Fibroblast of lung (primary cell): ENCODE data around the gene LAP3. TPM values are rescaled to one million over a fixed set of nuclear protein-coding genes. Genes with fewer than 3 reads are reported as not detected.
A peak's percentile ranks its signal among the peaks of the same experiment; 100 is the strongest.

Experiments
- DNase-seq, 2 donors: peaks; one replicate each; pipeline versions ENCODE4 v3.0.0 to v3.0.0-alpha.2; 2010; ENCODE audit warnings: low read depth in 2 of 2
- H2AFZ ChIP-seq: 2 replicates; pipeline ENCODE4 v1.5.1; 2012; ENCODE audit warnings: low read length, control low read depth, inconsistent platforms
- H3K27ac ChIP-seq: 2 replicates; pipeline ENCODE4 v1.5.1; 2011; ENCODE audit warnings: low read length, control low read depth; ENCODE audit not compliant: insufficient read depth
- H3K27me3 ChIP-seq: 2 replicates; pipeline ENCODE4 v1.5.1; 2011; ENCODE audit warnings: mild to moderate bottlenecking, low read length; ENCODE audit not compliant: control insufficient read depth, insufficient read depth
- H3K36me3 ChIP-seq: 2 replicates; pipeline ENCODE4 v1.5.1; 2011; ENCODE audit warnings: low read length; ENCODE audit not compliant: control insufficient read depth, insufficient read depth
- H3K4me1 ChIP-seq: 2 replicates; pipeline ENCODE4 v1.5.1; 2011; ENCODE audit warnings: low read length; ENCODE audit not compliant: control insufficient read depth, insufficient read depth; ENCODE audit errors: extremely low read depth
- H3K4me2 ChIP-seq: 2 replicates; pipeline ENCODE4 v1.5.1; 2011; ENCODE audit warnings: low read length, control low read depth; ENCODE audit not compliant: insufficient read depth; ENCODE audit errors: extremely low read depth
- H3K4me3 ChIP-seq, 4 experiments: fragments of 200-600 bp in 1 of 4; sonication (generic) in 1 of 4; replicated peaks in 1 of 4; 2 replicates each; pipeline ENCODE4 v1.5.1; 2011 to 2016; ENCODE audit warnings: low read length in 4 of 4, low read depth in 3 of 4, mild to moderate bottlenecking in 3 of 4, control low read depth in 2 of 4, inconsistent platforms in 1 of 4, mixed read lengths in 1 of 4; ENCODE audit not compliant: insufficient read depth in 1 of 4; ENCODE audit errors: control extremely low read depth in 1 of 4
- H3K79me2 ChIP-seq: 2 replicates; pipeline ENCODE4 v1.5.1; 2012; ENCODE audit warnings: mild to moderate bottlenecking, low read length, inconsistent platforms; ENCODE audit not compliant: control insufficient read depth, insufficient read depth
- H3K9ac ChIP-seq: 2 replicates; pipeline ENCODE4 v1.5.1; 2011; ENCODE audit warnings: mild to moderate bottlenecking, low read length, control low read depth; ENCODE audit not compliant: insufficient read depth
- H3K9me3 ChIP-seq: 2 replicates; pipeline ENCODE4 v1.5.1; 2012; ENCODE audit warnings: low read depth, low read length; ENCODE audit not compliant: control insufficient read depth, insufficient read depth
- H4K20me1 ChIP-seq: 2 replicates; pipeline ENCODE4 v1.5.1; 2011; ENCODE audit warnings: low read length; ENCODE audit not compliant: control insufficient read depth, insufficient read depth; ENCODE audit errors: extremely low read depth
- EZH2 ChIP-seq: IDR thresholded peaks from 2 replicates; pipeline ENCODE4 v1.5.1; 2012; ENCODE audit warnings: low read length, control low read depth, mild to moderate bottlenecking; ENCODE audit errors: missing control alignments
- polyA minus RNA-seq: library from RNA; depleted of rRNA, polyadenylated mRNA; stranded (reverse); fragments of >200 nt; gene quantifications from 2 replicates; pipeline ENCODE4 v1.2.3, GENCODE V29; 2011; ENCODE audit warnings: low replicate concordance
- polyA plus RNA-seq, 2 donors: library from polyadenylated mRNA; depleted of rRNA in 1 of 2; stranded (reverse) in 1 of 2; unstranded in 1 of 2; fragments of >200 nt; gene quantifications; 2 replicates each; pipeline ENCODE4 v1.2.1, GENCODE V29; 2011 to 2012; ENCODE audit warnings: missing spikeins in 1 of 2
- total RNA-seq: library from RNA; depleted of rRNA; stranded (reverse); fragments of >200 nt; gene quantifications from 2 replicates; pipeline ENCODE4 v1.2.1, GENCODE V29; 2014
- TF ChIP-seq, protein P1 (sequence below), 2 donors: IDR thresholded peaks in 1 of 2; conservative IDR thresholded peaks in 1 of 2; 1 replicate in 1 of 2; 2 replicates in 1 of 2; pipeline ENCODE4 v1.5.1; 2011 to 2012; ENCODE audit warnings: low read length in 2 of 2, control low read depth in 1 of 2, inconsistent platforms in 1 of 2, low read depth in 1 of 2, mild to moderate bottlenecking in 1 of 2

LAP3 gene
- total RNA-seq (116 and 129 TPM in 2 replicates), polyA plus RNA-seq (80.8 and 112 TPM in 2 replicates), polyA minus RNA-seq (11.6 and 21.3 TPM in 2 replicates)
- polyA plus RNA-seq (2012), result 58.6 and 86.4 TPM in 2 replicates

DNA sequence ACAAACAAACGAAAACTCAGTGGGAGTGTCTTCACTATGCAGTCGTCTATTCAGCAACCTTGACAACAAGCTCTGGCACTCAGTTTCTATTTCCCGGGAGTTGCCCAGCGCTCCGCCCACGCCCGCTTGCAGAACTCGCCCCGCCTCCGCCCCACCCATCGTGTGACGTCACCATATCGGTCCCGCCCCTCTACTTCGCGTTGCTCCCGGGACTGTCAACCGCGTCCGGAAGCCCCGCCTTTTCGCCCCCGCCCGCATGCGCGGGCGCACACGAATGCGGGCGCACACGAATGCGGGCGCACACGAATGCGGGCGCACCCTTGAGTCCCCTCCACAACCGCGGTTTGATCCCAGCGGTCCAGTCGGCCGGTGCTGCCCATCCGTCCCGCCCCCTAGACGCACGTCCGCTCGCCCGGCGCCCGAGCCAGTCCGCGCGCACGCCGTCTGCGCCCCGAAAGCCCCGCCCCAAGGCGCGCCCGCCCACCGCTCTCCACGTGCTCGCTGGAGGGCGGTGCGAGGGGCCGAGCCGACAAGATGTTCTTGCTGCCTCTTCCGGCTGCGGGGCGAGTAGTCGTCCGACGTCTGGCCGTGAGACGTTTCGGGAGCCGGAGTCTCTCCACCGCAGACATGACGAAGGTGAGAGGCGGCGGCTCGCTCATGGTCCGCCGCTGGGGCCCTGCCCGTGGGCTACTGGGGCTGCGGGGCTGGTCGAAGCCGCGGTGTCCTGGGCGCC, at the start of gene LAP3:
Gene LAP3 (plus strand): TSS at position 267 of the 733 bp plus-strand sequence. CDS start 268 bp downstream, at position 535.
- TF ChIP-seq, protein P1, sequence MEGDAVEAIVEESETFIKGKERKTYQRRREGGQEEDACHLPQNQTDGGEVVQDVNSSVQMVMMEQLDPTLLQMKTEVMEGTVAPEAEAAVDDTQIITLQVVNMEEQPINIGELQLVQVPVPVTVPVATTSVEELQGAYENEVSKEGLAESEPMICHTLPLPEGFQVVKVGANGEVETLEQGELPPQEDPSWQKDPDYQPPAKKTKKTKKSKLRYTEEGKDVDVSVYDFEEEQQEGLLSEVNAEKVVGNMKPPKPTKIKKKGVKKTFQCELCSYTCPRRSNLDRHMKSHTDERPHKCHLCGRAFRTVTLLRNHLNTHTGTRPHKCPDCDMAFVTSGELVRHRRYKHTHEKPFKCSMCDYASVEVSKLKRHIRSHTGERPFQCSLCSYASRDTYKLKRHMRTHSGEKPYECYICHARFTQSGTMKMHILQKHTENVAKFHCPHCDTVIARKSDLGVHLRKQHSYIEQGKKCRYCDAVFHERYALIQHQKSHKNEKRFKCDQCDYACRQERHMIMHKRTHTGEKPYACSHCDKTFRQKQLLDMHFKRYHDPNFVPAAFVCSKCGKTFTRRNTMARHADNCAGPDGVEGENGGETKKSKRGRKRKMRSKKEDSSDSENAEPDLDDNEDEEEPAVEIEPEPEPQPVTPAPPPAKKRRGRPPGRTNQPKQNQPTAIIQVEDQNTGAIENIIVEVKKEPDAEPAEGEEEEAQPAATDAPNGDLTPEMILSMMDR (conservative IDR thresholded peaks at IDR 0.05 in 1 of 2, IDR thresholded peaks at IDR 0.05 in 1 of 2; ENCODE audit: low read depth in 1 of 2, low read length in 2 of 2), result no peak
- no peak for TF ChIP-seq EZH2
- peak; percentile 95 for DNase-seq
- Histone ChIP-seq H3K4me2 (peak within 1 kb of the TSS; percentile 99), H4K20me1 (no peaks in the 10 kb centered on the region), H3K9me3 (no peaks in the 10 kb centered on the region), H3K9ac (peak within 1 kb of the TSS; percentile 83), H3K27me3 (no peaks in the 10 kb centered on the region), H2AFZ (peak within 1 kb of the TSS; percentile 75), H3K4me3 (peak within 1 kb of the TSS; percentile 77 to 95 (median 90)), H3K36me3 (peaks cover 2% of the 10 kb centered on the region), H3K79me2 (peaks cover 12% of the 10 kb centered on the region), H3K4me1 (peaks cover 2% of the 10 kb centered on the region), H3K27ac (peak within 1 kb of the TSS; percentile 88)

DNA sequence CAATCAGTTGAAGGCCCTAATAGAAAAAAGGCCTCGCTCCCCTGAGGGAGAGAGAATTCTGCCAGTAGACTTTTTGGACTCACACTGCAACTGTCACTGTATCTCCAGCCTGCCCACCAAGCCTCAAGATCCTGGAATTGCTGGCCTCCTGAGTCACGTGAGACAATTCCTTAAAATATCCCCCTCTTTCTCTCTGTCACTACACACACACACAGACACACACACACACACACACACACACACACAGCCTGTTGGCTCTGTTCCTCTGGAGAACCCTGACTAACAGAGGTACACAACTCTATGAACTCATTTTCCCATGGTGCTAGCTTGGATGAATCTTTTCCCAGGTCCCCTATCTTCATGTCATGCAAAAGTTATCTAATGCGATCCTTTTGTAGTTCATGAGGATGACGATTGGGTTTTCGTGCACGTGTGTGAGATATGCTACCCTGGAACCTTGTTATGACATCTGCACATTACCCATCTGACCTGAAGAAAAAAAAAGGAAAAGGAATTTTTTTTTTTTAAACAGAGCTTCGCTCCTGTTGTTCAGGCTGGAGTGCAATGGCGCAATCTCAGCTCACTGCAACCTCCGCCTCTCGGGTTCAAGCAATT, 48.3 kb upstream of the LAP3 start:
- Histone ChIP-seq H3K36me3 (no peaks in the 10 kb centered on the region), H2AFZ (no peak overlapping the region), H3K9me3 (no peaks in the 10 kb centered on the region), H3K4me3 (no peak overlapping the region), H3K4me1 (no peaks in the 10 kb centered on the region), H3K27me3 (no peaks in the 10 kb centered on the region), H4K20me1 (no peaks in the 10 kb centered on the region), H3K4me2 (no peak overlapping the region), H3K79me2 (no peaks in the 10 kb centered on the region), H3K9ac (no peak overlapping the region), H3K27ac (no peak overlapping the region)
- DNase-seq, result no peak
- TF ChIP-seq EZH2, result no peak
- TF ChIP-seq, protein P1 (conservative IDR thresholded peaks at IDR 0.05 in 1 of 2, IDR thresholded peaks at IDR 0.05 in 1 of 2; ENCODE audit: low read depth in 1 of 2, low read length in 2 of 2), result no peak

DNA sequence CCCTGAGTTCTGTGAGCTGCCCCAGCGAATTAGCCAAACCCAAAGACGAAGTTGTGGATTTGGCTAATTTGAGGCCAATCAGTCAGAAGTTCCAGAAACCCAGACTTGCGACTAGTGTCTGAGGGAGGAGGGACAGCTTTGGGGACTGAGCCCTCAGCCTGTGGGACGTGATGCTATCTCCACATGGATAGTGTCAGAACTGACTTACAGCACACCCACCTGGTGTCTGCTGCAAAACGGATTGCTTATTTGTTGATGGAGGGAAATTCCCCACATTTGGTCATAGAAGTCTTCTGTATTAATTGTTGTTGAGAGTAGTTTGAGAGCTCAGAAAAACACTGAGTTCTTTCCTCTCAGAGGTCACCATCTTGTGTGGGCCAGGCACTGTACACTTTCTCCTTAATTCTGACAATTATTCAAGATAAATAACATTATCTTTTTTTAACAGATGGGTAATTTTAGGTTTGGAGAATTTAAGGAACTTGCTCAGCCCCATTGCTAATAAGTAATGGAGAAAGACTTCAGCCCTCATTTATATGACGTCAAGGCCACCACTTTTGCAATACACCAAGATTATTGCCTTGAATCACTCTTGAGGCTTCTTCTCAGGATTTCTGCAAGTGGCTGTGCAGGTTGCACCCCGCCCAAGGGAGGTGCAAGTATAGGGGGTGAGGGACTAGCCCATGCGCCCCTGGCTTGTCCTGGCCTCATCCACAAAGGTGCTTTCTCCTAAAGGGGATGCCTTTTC, 45.3 kb upstream of the LAP3 start:
- no peaks in the 10 kb centered on the region for H3K27me3 ChIP-seq
- H2AFZ ChIP-seq, result no peak overlapping the region
- H4K20me1 ChIP-seq, result no peaks in the 10 kb centered on the region
- H3K36me3 ChIP-seq, result no peaks in the 10 kb centered on the region
- no peak overlapping the region for H3K27ac ChIP-seq
- TF ChIP-seq, protein P1 (conservative IDR thresholded peaks at IDR 0.05 in 1 of 2, IDR thresholded peaks at IDR 0.05 in 1 of 2; ENCODE audit: low read depth in 1 of 2, low read length in 2 of 2), result no peak
- TF ChIP-seq EZH2, result no peak
- no peak overlapping the region for H3K4me2 ChIP-seq
- no peak overlapping the region for H3K9ac ChIP-seq
- H3K79me2 ChIP-seq, result no peaks in the 10 kb centered on the region
- no peak for DNase-seq
- H3K9me3 ChIP-seq, result no peaks in the 10 kb centered on the region
- no peak overlapping the region for H3K4me3 ChIP-seq
- no peaks in the 10 kb centered on the region for H3K4me1 ChIP-seq
